Testis (tissue), 2 donors: Measurements from ENCODE around the gene TOM1L2.

ENCODE experiments used
- CTCF ChIP-seq, 3 experiments: fragments of 450-650 bp in 2 of 3; fragments of 200-600 bp in 1 of 3; sonication (generic) in 1 of 3; IDR thresholded peaks; one replicate each; pipeline ENCODE4 v1.5.1; 2016 to 2019; ENCODE audit warnings: antibody characterized with exemption in 3 of 3, mild to moderate bottlenecking in 2 of 3, moderate library complexity in 1 of 3
- POLR2A ChIP-seq: fragments of 450-650 bp; IDR thresholded peaks from one replicate; pipeline ENCODE4 v1.6.1; 2017; ENCODE audit warnings: antibody characterized with exemption, mild to moderate bottlenecking, moderate library complexity

- TF ChIP-seq CTCF (IDR thresholded peaks at IDR 0.05) (no peak), POLR2A (no peak)
Measured at GRCh38 chr17:17934214-17934613, 38.0 kb downstream of the TOM1L2 start.
